Endothelial cell of umbilical vein (primary cell): ENCODE results near the gene CIRBP. TPM values are rescaled to one million over a fixed set of nuclear protein-coding genes. Genes with fewer than 3 reads are reported as not detected.

Experiments
- BruUV-seq: library from RNA; stranded (reverse); fragments of 400-500 nt; replicated peaks from 2 replicates; lab custom pipeline; 2021; lab: Mats Ljungman, UMichigan
- CTCF ChIA-PET: fragments of 300-600, 350-600 bp; sonication (Branson Sonifier 250); formaldehyde crosslinking; loops from one replicate; lab custom pipeline; 2021; ENCODE audit warnings: antibody characterized with exemption, inconsistent platforms; lab: Charles Lee
- POLR2A ChIA-PET: fragments of 300-600, 350-600 bp; sonication (Branson Sonifier 250); formaldehyde crosslinking; loops from one replicate; lab custom pipeline; 2021; ENCODE audit warnings: antibody characterized with exemption, inconsistent platforms; lab: Charles Lee
- DNase-seq: peaks from one replicate; pipeline ENCODE4 v3.0.0-alpha.2; 2011; ENCODE audit warnings: low read depth, low spot score
- FAIRE-seq: peaks from 2 replicates; lab custom pipeline; 2011; peaks lifted over from hg19 to GRCh38; lab: Jason Lieb, UNC
- H2AFZ ChIP-seq: 2 replicates; pipeline ENCODE4 v1.6.0; 2012; ENCODE audit warnings: low read depth, low read length, control low read depth, inconsistent platforms
- H3K27ac ChIP-seq: 2 replicates; pipeline ENCODE4 v1.5.1; 2011; ENCODE audit warnings: low read depth, mild to moderate bottlenecking, control low read depth, low read length, moderate library complexity; ENCODE audit not compliant: insufficient read depth
- H3K27me3 ChIP-seq, 2 experiments: 2 replicates each; pipeline versions ENCODE4 v1.6.0 to v1.6.1; 2011; ENCODE audit warnings: low read length in 2 of 2, mixed read lengths in 1 of 2; ENCODE audit not compliant: control insufficient read depth in 2 of 2, insufficient read depth in 2 of 2
- H3K36me3 ChIP-seq, 2 experiments: 2 replicates in 1 of 2; 3 replicates in 1 of 2; pipeline ENCODE4 v1.5.1; 2011; ENCODE audit warnings: low read length in 2 of 2, mild to moderate bottlenecking in 1 of 2, moderate library complexity in 1 of 2; ENCODE audit not compliant: control insufficient read depth in 2 of 2, insufficient read depth in 2 of 2; ENCODE audit errors: extremely low read depth in 1 of 2
- H3K4me1 ChIP-seq: 3 replicates; pipeline ENCODE4 v1.5.1; 2011; ENCODE audit warnings: mild to moderate bottlenecking, low read length; ENCODE audit not compliant: control insufficient read depth, insufficient read depth; ENCODE audit errors: extremely low read depth
- H3K4me2 ChIP-seq: 2 replicates; pipeline ENCODE4 v1.6.1; 2011; ENCODE audit warnings: low read length, control low read depth, mixed read lengths; ENCODE audit not compliant: insufficient read depth
- H3K4me3 ChIP-seq, 3 experiments: fragments of 200-600 bp in 1 of 3; sonication (generic), shearing (Covaris generic) in 1 of 3; replicated peaks in 1 of 3; 2 replicates each; pipeline ENCODE4 v1.5.1; 2011 to 2016; ENCODE audit warnings: control low read depth in 3 of 3, low read length in 3 of 3, mild to moderate bottlenecking in 2 of 3, inconsistent platforms in 1 of 3, low read depth in 1 of 3, moderate library complexity in 1 of 3; ENCODE audit not compliant: insufficient read depth in 1 of 3
- H3K79me2 ChIP-seq: 2 replicates; pipeline ENCODE4 v1.6.0; 2012; ENCODE audit warnings: low read length, inconsistent platforms; ENCODE audit not compliant: control insufficient read depth, insufficient read depth
- H3K9ac ChIP-seq: replicated peaks from 2 replicates; pipeline ENCODE3; 2011; ENCODE audit warnings: low read length, control low read depth; ENCODE audit not compliant: insufficient read depth; ENCODE audit errors: extremely low read depth
- H3K9me1 ChIP-seq: replicated peaks from 3 replicates; pipeline ENCODE4 v1.6.0; 2011; ENCODE audit warnings: mild to moderate bottlenecking, low read length; ENCODE audit not compliant: control insufficient read depth, insufficient read depth; ENCODE audit errors: extremely low read depth
- H3K9me3 ChIP-seq: replicated peaks from 2 replicates; pipeline ENCODE4 v1.5.1; 2012; ENCODE audit warnings: low read length, inconsistent platforms; ENCODE audit not compliant: control insufficient read depth, insufficient read depth
- H4K20me1 ChIP-seq: replicated peaks from 2 replicates; pipeline ENCODE3; 2011; ENCODE audit warnings: mild to moderate bottlenecking, low read length; ENCODE audit not compliant: control insufficient read depth, insufficient read depth; ENCODE audit errors: extremely low read depth
- CTCF ChIP-seq, 2 donors: IDR thresholded peaks; 1 replicate in 1 of 2; 2 replicates in 1 of 2; pipeline ENCODE4 v1.5.1; 2011; ENCODE audit warnings: low read length in 2 of 2, mild to moderate bottlenecking in 2 of 2, moderate library complexity in 2 of 2, control low read depth in 1 of 2, inconsistent platforms in 1 of 2, low read depth in 1 of 2; ENCODE audit not compliant: insufficient read depth in 1 of 2; ENCODE audit errors: extremely low read depth in 1 of 2
- EZH2 ChIP-seq: IDR thresholded peaks from 2 replicates; pipeline ENCODE4 v1.6.1; 2012; ENCODE audit warnings: borderline replicate concordance, low read depth, mild to moderate bottlenecking, moderate library complexity, low read length, inconsistent platforms; ENCODE audit not compliant: severe bottlenecking
- FOS ChIP-seq: IDR thresholded peaks from 2 replicates; pipeline ENCODE4 v1.6.1; 2011; ENCODE audit warnings: mild to moderate bottlenecking, low read length, moderate library complexity, borderline replicate concordance; ENCODE audit not compliant: insufficient read depth
- GATA2 ChIP-seq: IDR thresholded peaks from 2 replicates; pipeline ENCODE4 v1.7.0; 2011; ENCODE audit warnings: low read depth, mild to moderate bottlenecking, moderate library complexity, mixed read lengths, low read length; ENCODE audit not compliant: insufficient read length, insufficient read depth
- JUN ChIP-seq: IDR thresholded peaks from 2 replicates; pipeline ENCODE4 v1.6.1; 2011; ENCODE audit warnings: borderline replicate concordance, low read depth; ENCODE audit not compliant: insufficient read length, insufficient read depth
- MAX ChIP-seq: IDR thresholded peaks from 2 replicates; pipeline ENCODE4 v1.6.1; 2011; ENCODE audit not compliant: insufficient read depth, insufficient read length
- MYC ChIP-seq: IDR thresholded peaks from one replicate; pipeline ENCODE4 v1.6.1; 2011; ENCODE audit warnings: mild to moderate bottlenecking, low read depth, low read length
- POLR2A ChIP-seq: IDR thresholded peaks from 2 replicates; pipeline ENCODE4 v1.6.1; 2012; ENCODE audit warnings: low read depth, mild to moderate bottlenecking, control low read depth, low read length
- POLR2AphosphoS5 ChIP-seq: IDR thresholded peaks from 2 replicates; pipeline ENCODE4 v1.6.1; 2012; ENCODE audit warnings: low read depth, mild to moderate bottlenecking, control low read depth, low read length, moderate library complexity; ENCODE audit not compliant: insufficient read depth
- dilution Hi-C: fragments of 300-500 bp; cut with MboI; formaldehyde crosslinking; loops from one replicate; pipeline ENCODE4 v1.15.0; 2019; ENCODE audit warnings: low sequenced_read_pairs; ENCODE audit not compliant: extremely low pct_ligation_motif_present
- intact Hi-C: fragments of 100-400 bp; cut with micrococcal nuclease; formaldehyde crosslinking; loops from one replicate; pipeline ENCODE4 v1.10.0; 2022
- polyA plus RNA-seq, 4 experiments: library from polyadenylated mRNA; depleted of rRNA in 3 of 4; stranded (reverse) in 3 of 4; unstranded in 1 of 4; fragments of >200 nt; gene quantifications; 2 replicates each; pipeline versions ENCODE4 v1.2.1 to v1.2.3, GENCODE V29; 2011 to 2012; ENCODE audit warnings: missing spikeins in 1 of 4
- total RNA-seq: library from RNA; stranded (reverse); gene quantifications from 2 replicates; pipeline ENCODE4 v1.2.3, GENCODE V29; 2021

Gene CIRBP
- total and polyA plus RNA-seq, 2 donors (not counting 3 experiments of a cell fraction or from before 2014, with no cell fraction given), result 225 to 439 TPM

DNA sequence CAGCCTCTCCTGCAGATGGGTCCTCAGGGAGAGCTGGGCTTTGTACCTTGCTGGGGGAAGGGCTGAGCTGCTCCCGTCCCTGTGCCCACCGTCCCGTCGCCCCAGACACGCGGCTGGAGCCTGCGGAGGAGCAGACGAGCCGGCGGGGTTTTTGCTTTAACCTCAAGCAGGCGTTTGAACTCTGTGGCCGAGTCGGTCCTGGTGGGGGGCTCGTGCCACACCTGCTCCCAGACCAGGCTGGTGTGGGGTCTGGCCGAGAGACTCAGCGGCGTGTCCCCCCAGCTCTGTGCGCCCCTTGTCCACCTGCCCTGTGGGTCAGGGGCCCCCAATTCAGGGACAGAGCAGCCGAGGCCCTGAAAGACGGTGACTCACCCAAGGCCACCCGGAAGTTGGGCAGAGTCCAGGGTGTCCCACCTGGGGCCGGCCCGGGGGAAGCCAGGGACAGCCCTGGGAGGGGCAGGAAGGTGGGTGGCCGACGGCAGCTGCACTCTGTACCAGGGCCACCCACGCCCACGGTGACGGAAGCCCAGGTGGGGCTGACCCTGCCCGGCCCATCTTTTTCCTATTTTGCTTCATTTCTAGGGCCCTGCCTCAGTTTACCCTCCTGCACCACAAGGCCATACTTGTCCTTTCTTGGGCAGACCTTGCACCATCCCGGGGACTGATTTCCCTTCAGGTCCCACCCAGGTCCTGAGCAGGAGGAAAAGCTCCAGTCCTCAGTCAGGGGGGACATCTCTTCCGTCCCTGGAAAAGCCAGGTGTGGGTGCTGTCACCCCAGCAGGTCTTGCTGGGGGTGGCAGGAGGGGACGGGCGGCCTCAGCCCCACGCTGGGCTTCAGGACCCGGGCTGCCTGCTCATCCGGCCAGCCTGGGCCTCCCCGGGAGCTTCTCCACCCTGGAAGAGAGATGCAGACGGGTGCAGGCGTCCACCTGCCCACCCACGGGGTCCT is 21.8 kb downstream of the CIRBP start:
- CTCF ChIA-PET, result interaction anchor here (0.6 to 1.2 kb wide), 4 partner anchors 25 to 392 kb away, joined by 3 to 4 read pairs (median 3); no protein-coding TSS in a partner anchor
- no peak overlapping the region for H3K27ac ChIP-seq
- no peak overlapping the region for H3K4me2 ChIP-seq
- H3K79me2 ChIP-seq, result no peaks in the 10 kb centered on the region
- no peaks in the 10 kb centered on the region for H3K36me3 ChIP-seq
- intact Hi-C loops, result no loop called here
- H3K4me1 ChIP-seq, result peaks cover 4% of the 10 kb centered on the region
- no peak overlapping the region for H3K9ac ChIP-seq
- H3K4me3 ChIP-seq, result no peak overlapping the region
- FAIRE-seq, result no peak
- POLR2A ChIA-PET, result no interaction called here
- BruUV-seq, result no TSS peak
- dilution Hi-C loops, result no loop called here
- H3K27me3 ChIP-seq, result peaks cover 5 to 8% of the 10 kb centered on the region in 2 experiments
- no peak overlapping the region for H2AFZ ChIP-seq
- H4K20me1 ChIP-seq, result no peaks in the 10 kb centered on the region
- DNase-seq, result no peak
- H3K9me3 ChIP-seq, result no peaks in the 10 kb centered on the region
- H3K9me1 ChIP-seq, result no peaks in the 10 kb centered on the region
- TF ChIP-seq GATA2 (no peak), JUN (no peak), MYC (no peak), EZH2 (no peak), POLR2A (no peak)

- Histone ChIP-seq H3K36me3 (no peaks in the 10 kb centered on the region), H3K9me3 (no peaks in the 10 kb centered on the region), H3K9ac (no peak overlapping the region), H3K27me3 (peaks cover 0 to 1% of the 10 kb centered on the region in 2 experiments), H3K79me2 (no peaks in the 10 kb centered on the region), H3K4me2 (no peak overlapping the region), H3K9me1 (no peaks in the 10 kb centered on the region), H3K4me1 (peaks cover 4% of the 10 kb centered on the region), H3K4me3 (no peak overlapping the region), H2AFZ (no peak overlapping the region), H4K20me1 (no peaks in the 10 kb centered on the region), H3K27ac (no peak overlapping the region)
- intact Hi-C loops, result no loop called here
- TF ChIP-seq FOS, result no peak
- TF ChIP-seq EZH2, result no peak
- TF ChIP-seq CTCF (IDR thresholded peaks at IDR 0.05; ENCODE audit: extremely low read depth in 1 of 2, insufficient read depth in 1 of 2, low read depth in 1 of 2, low read length in 2 of 2), result no peak
- no peak for TF ChIP-seq JUN
- TF ChIP-seq GATA2, result no peak
- no peak for TF ChIP-seq MYC
- TF ChIP-seq MAX, result no peak
- no peak for TF ChIP-seq POLR2A
- no peak for TF ChIP-seq POLR2AphosphoS5
- FAIRE-seq (no peak), DNase-seq (no peak)
- ChIA-PET CTCF (interaction anchor here (0.6 to 1.2 kb wide), 3 partner anchors 24 to 391 kb away, joined by 3 to 4 read pairs (median 3); no protein-coding TSS in a partner anchor), POLR2A (no interaction called here)
- BruUV-seq, result no TSS peak
- dilution Hi-C loops, result no loop called here
Observed at GRCh38 chr19:1291761-1292418, 22.8 kb downstream of the CIRBP start.
